Measurements from ENCODE around the gene VPS33B. TPM values are rescaled to one million over a fixed set of nuclear protein-coding genes. Genes with fewer than 3 reads are reported as not detected.
"Not testable (repeated sequence)": the region's sequence is repeated elsewhere in the genome, so short reads cannot be mapped to it uniquely, and the experiment has no call there.

VPS33B gene
- total RNA-seq, 1 donor from 2014 or later: 20.5 TPM

- no peaks in the 10 kb centered on the region for H3K27me3 Mint-ChIP-seq (ENCODE audit: low read depth)
- H3K36me3 Mint-ChIP-seq (ENCODE audit: low read depth): no peaks in the 10 kb centered on the region
- no peaks in the 10 kb centered on the region for H3K9me3 Mint-ChIP-seq
- H3K4me1 Mint-ChIP-seq: peaks cover 34% of the 10 kb centered on the region
- no peak overlapping the region for H3K27ac Mint-ChIP-seq (ENCODE audit: unreplicated experiment)
- no peak for TF ChIP-seq CTCF (conservative IDR thresholded peaks at IDR 0.05)
- DNase-seq (ENCODE audit: low read depth, low spot score): no peak
- peak overlapping the region; percentile 13 for H3K4me3 Mint-ChIP-seq
These were observed 4.7 kb downstream of the VPS33B start for GRCh38 chr15:91017716-91018115.

- DNase-seq (ENCODE audit: low read depth, low spot score); H3K4me3 Mint-ChIP-seq; H3K27ac Mint-ChIP-seq (ENCODE audit: unreplicated experiment); H3K9me3 Mint-ChIP-seq; H3K36me3 Mint-ChIP-seq (ENCODE audit: low read depth); H3K27me3 Mint-ChIP-seq (ENCODE audit: low read depth): not testable (repeated sequence)
- H3K4me1 Mint-ChIP-seq: peaks cover 12% of the 10 kb centered on the region
These were observed 8.7 kb downstream of the VPS33B start for GRCh38 chr15:91013701-91014100.

GRCh38 chr15:91007266-91007665 lies 15.1 kb downstream of the VPS33B start:
- Mint-ChIP-seq H3K4me1 (no peaks in the 10 kb centered on the region), H3K4me3 (no peak overlapping the region)

GRCh38 chr15:91001209-91001608 lies 21.2 kb downstream of the VPS33B start:
- H3K36me3 Mint-ChIP-seq (ENCODE audit: low read depth): peaks cover 19% of the 10 kb centered on the region
- no peaks in the 10 kb centered on the region for H3K4me1 Mint-ChIP-seq
- no peaks in the 10 kb centered on the region for H3K9me3 Mint-ChIP-seq
- TF ChIP-seq CTCF (conservative IDR thresholded peaks at IDR 0.05): no peak
- no peak overlapping the region for H3K4me3 Mint-ChIP-seq
- H3K27ac Mint-ChIP-seq (ENCODE audit: unreplicated experiment): no peak overlapping the region
- DNase-seq (ENCODE audit: low read depth, low spot score): no peak
- no peaks in the 10 kb centered on the region for H3K27me3 Mint-ChIP-seq (ENCODE audit: low read depth)

More at GRCh38 chr15:91007266-91007665, 15.1 kb downstream of the VPS33B start:
- H3K27me3 Mint-ChIP-seq (ENCODE audit: low read depth): no peaks in the 10 kb centered on the region
- no peaks in the 10 kb centered on the region for H3K9me3 Mint-ChIP-seq
- H3K27ac Mint-ChIP-seq (ENCODE audit: unreplicated experiment): no peak overlapping the region
- H3K36me3 Mint-ChIP-seq (ENCODE audit: low read depth): peaks cover 14% of the 10 kb centered on the region
- TF ChIP-seq CTCF (conservative IDR thresholded peaks at IDR 0.05): no peak
- no peak for DNase-seq (ENCODE audit: low read depth, low spot score)

- DNase-seq (ENCODE audit: low read depth, low spot score): no peak
- H3K27ac Mint-ChIP-seq (ENCODE audit: unreplicated experiment): no peak overlapping the region
- no peak overlapping the region for H3K4me3 Mint-ChIP-seq
- peaks cover 13% of the 10 kb centered on the region for H3K4me1 Mint-ChIP-seq
- no peaks in the 10 kb centered on the region for H3K9me3 Mint-ChIP-seq
- peaks cover 22% of the 10 kb centered on the region for H3K36me3 Mint-ChIP-seq (ENCODE audit: low read depth)
- H3K27me3 Mint-ChIP-seq (ENCODE audit: low read depth): peaks cover 2% of the 10 kb centered on the region
- no peak for TF ChIP-seq CTCF (conservative IDR thresholded peaks at IDR 0.05)
These were observed 23.7 kb downstream of the VPS33B start for GRCh38 chr15:90998737-90999136.

GRCh38 chr15:90994417-90995311 lies 27.7 kb downstream of the VPS33B start, which contains the start of gene PRC1:
PRC1 (minus strand) TSS chr15:90994535; CDS start chr15:90994417, 118 bp downstream.
- Mint-ChIP-seq H3K4me1 (peaks cover 36% of the 10 kb centered on the region), H3K4me3 (peak within 1 kb of the TSS; percentile 100), H3K36me3 (ENCODE audit: low read depth) (peaks cover 10% of the 10 kb centered on the region), H3K9me3 (no peaks in the 10 kb centered on the region), H3K27ac (ENCODE audit: unreplicated experiment) (peak within 1 kb of the TSS; percentile 100), H3K27me3 (ENCODE audit: low read depth) (peaks cover 2% of the 10 kb centered on the region)
- TF ChIP-seq CTCF (conservative IDR thresholded peaks at IDR 0.05): peak; percentile 2
- peak; percentile 97 for DNase-seq (ENCODE audit: low read depth, low spot score)

Data from neural crest cell (in vitro differentiated cells).